Keratinocyte (primary cell): ENCODE data around the gene KRTAP4-16.

ENCODE experiments used
- CTCF ChIP-seq, 3 experiments: IDR thresholded peaks in 1 of 3; conservative IDR thresholded peaks in 1 of 3; optimal IDR thresholded peaks in 1 of 3; 2 replicates in 2 of 3; 3 replicates in 1 of 3; pipeline versions ENCODE3 to v1.5.1; 2011; ENCODE audit warnings: low read length in 3 of 3, mild to moderate bottlenecking in 3 of 3, moderate library complexity in 2 of 3, control low read depth in 1 of 3, inconsistent platforms in 1 of 3; ENCODE audit not compliant: insufficient read depth in 2 of 3; ENCODE audit errors: extremely low read depth in 1 of 3
- EZH2 ChIP-seq: IDR thresholded peaks from one replicate; pipeline ENCODE4 v1.6.1; 2012; ENCODE audit warnings: inconsistent platforms, mild to moderate bottlenecking, low read length, moderate library complexity

- TF ChIP-seq CTCF (optimal IDR thresholded peaks at IDR 0.05 in 1 of 3, IDR thresholded peaks at IDR 0.05 in 1 of 3, conservative IDR thresholded peaks at IDR 0.05 in 1 of 3; ENCODE audit: extremely low read depth in 1 of 3, insufficient read depth in 2 of 3, low read length in 3 of 3) (no peak), EZH2 (no peak)
Measured at GRCh38 chr17:41147531-41148204, 45.7 kb upstream of the KRTAP4-16 start.
